ENCODE measurements around the gene ZSWIM6.
A peak's percentile ranks its signal among the peaks of the same experiment; 100 is the strongest.

ZSWIM6 gene

GRCh38 chr5:61307611-61308010 lies 24.4 kb upstream of the ZSWIM6 start:
- no peak for DNase-seq

- DNase-seq: no peak
Observed at GRCh38 chr5:61308712-61309111, 23.3 kb upstream of the ZSWIM6 start.

GRCh38 chr5:61309115-61309514 lies 22.9 kb upstream of the ZSWIM6 start:
- DNase-seq: no peak

GRCh38 chr5:61311056-61311610 lies 20.9 kb upstream of the ZSWIM6 start:
- no peak for DNase-seq

GRCh38 chr5:61311836-61312808 lies 19.9 kb upstream of the ZSWIM6 start:
- no peak for DNase-seq

- DNase-seq: no peak
Observed at GRCh38 chr5:61313960-61314681, 17.9 kb upstream of the ZSWIM6 start.

GRCh38 chr5:61318376-61318775 lies 13.7 kb upstream of the ZSWIM6 start:
- DNase-seq: no peak

GRCh38 chr5:61319388-61320146 lies 12.5 kb upstream of the ZSWIM6 start:
- DNase-seq: peak; percentile 41

- DNase-seq: no peak
Observed at GRCh38 chr5:61320860-61321259, 11.2 kb upstream of the ZSWIM6 start.

- no peak for DNase-seq
Observed at GRCh38 chr5:61321669-61322068, 10.4 kb upstream of the ZSWIM6 start.

GRCh38 chr5:61322738-61323725 lies 9.0 kb upstream of the ZSWIM6 start:
- no peak for DNase-seq

- peak; percentile 23 for DNase-seq
Observed at GRCh38 chr5:61327760-61328753, 4.0 kb upstream of the ZSWIM6 start.

- no peak for DNase-seq
Observed at GRCh38 chr5:61328791-61329549, 3.1 kb upstream of the ZSWIM6 start.

GRCh38 chr5:61329550-61330128 lies 2.4 kb upstream of the ZSWIM6 start:
- no peak for DNase-seq

- peak; percentile 34 for DNase-seq
Observed at GRCh38 chr5:61330341-61330844, 1.7 kb upstream of the ZSWIM6 start.

- peak; percentile 79 for DNase-seq
Observed at GRCh38 chr5:61330845-61331406, 1.1 kb upstream of the ZSWIM6 start.

GRCh38 chr5:61332358-61332749 lies 296 bp downstream of the ZSWIM6 start:
- DNase-seq: peak; percentile 43

GRCh38 chr5:61332851-61333320 lies 828 bp downstream of the ZSWIM6 start:
- peak; percentile 23 for DNase-seq
